HEK293 (cell line): ENCODE measurements around the gene SCAMP3.

Experiments
- HOXC10 ChIP-seq: sonication (generic); formaldehyde crosslinking; IDR thresholded peaks from 2 replicates; pipeline ENCODE4 v1.8.1; 2023; ENCODE audit warnings: mild to moderate bottlenecking, missing genetic modification reagents
- ZNF174 ChIP-seq: fragments of 450-650 bp; formaldehyde crosslinking; IDR thresholded peaks from 2 replicates; pipeline ENCODE4 v1.5.0; 2017; ENCODE audit warnings: missing biosample characterization, mild to moderate bottlenecking, missing genetic modification characterization
- ZNF292 ChIP-seq: fragments of 450-650 bp; formaldehyde crosslinking; IDR thresholded peaks from 2 replicates; pipeline ENCODE4 v1.5.1; 2016; ENCODE audit warnings: low read depth, missing biosample characterization, missing genetic modification characterization, borderline replicate concordance
- ZNF394 ChIP-seq: fragments of 450-650 bp; formaldehyde crosslinking; IDR thresholded peaks from 2 replicates; pipeline ENCODE4 v1.5.1; 2016; ENCODE audit warnings: missing biosample characterization, missing genetic modification characterization, mild to moderate bottlenecking, moderate library complexity, borderline replicate concordance
- ZNF423 ChIP-seq: fragments of 450-650 bp; formaldehyde crosslinking; IDR thresholded peaks from 2 replicates; pipeline ENCODE4 v1.5.1; 2016; ENCODE audit warnings: missing biosample characterization, missing genetic modification characterization
- ZNF426 ChIP-seq: fragments of 450-650 bp; formaldehyde crosslinking; IDR thresholded peaks from 2 replicates; pipeline ENCODE4 v1.5.1; 2017; ENCODE audit warnings: missing biosample characterization, missing genetic modification characterization, mild to moderate bottlenecking, inconsistent platforms, moderate library complexity
- ZNF473 ChIP-seq: fragments of 450-650 bp; formaldehyde crosslinking; IDR thresholded peaks from 2 replicates; pipeline ENCODE4 v1.5.1; 2017; ENCODE audit warnings: missing biosample characterization, missing genetic modification characterization
- ZNF521 ChIP-seq: fragments of 450-650 bp; formaldehyde crosslinking; IDR thresholded peaks from 2 replicates; pipeline ENCODE4 v1.5.1; 2017; ENCODE audit warnings: missing biosample characterization, mild to moderate bottlenecking, missing genetic modification characterization
- ZNF530 ChIP-seq: fragments of 450-650 bp; formaldehyde crosslinking; IDR thresholded peaks from 2 replicates; pipeline ENCODE4 v1.5.1; 2016; ENCODE audit warnings: low read depth, missing biosample characterization, missing genetic modification characterization
- ZNF544 ChIP-seq: fragments of 450-650 bp; formaldehyde crosslinking; IDR thresholded peaks from 2 replicates; pipeline ENCODE4 v1.5.0; 2017; ENCODE audit warnings: missing biosample characterization, missing genetic modification characterization
- ZNF571 ChIP-seq: fragments of 450-650 bp; formaldehyde crosslinking; IDR thresholded peaks from 2 replicates; pipeline ENCODE4 v1.5.0; 2017; ENCODE audit warnings: missing biosample characterization, missing genetic modification characterization
- ZNF658 ChIP-seq: fragments of 450-650 bp; formaldehyde crosslinking; IDR thresholded peaks from 2 replicates; pipeline ENCODE4; 2016; ENCODE audit warnings: missing biosample characterization, missing genetic modification characterization
- ZNF670 ChIP-seq: fragments of 450-650 bp; formaldehyde crosslinking; IDR thresholded peaks from 2 replicates; pipeline ENCODE4 v1.5.1; 2016; ENCODE audit warnings: missing biosample characterization, missing genetic modification characterization, low read depth
- ZNF701 ChIP-seq: fragments of 450-650 bp; formaldehyde crosslinking; IDR thresholded peaks from 2 replicates; pipeline ENCODE4 v1.5.1; 2016; ENCODE audit warnings: missing biosample characterization, missing genetic modification characterization
- ZNF837 ChIP-seq: fragments of 450-650 bp; formaldehyde crosslinking; IDR thresholded peaks from 2 replicates; pipeline ENCODE4 v1.5.1; 2016; ENCODE audit warnings: missing biosample characterization, missing genetic modification characterization
- TF ChIP-seq, protein P1 (sequence below): fragments of 450-650 bp; formaldehyde crosslinking; IDR thresholded peaks from 2 replicates; pipeline ENCODE4 v1.5.1; 2016; ENCODE audit warnings: missing biosample characterization, missing genetic modification characterization
- TF ChIP-seq, protein P2 (sequence below): fragments of 450-650 bp; formaldehyde crosslinking; IDR thresholded peaks from 2 replicates; pipeline ENCODE4 v1.5.1; 2016; ENCODE audit warnings: missing biosample characterization, missing genetic modification characterization
- TF ChIP-seq, protein P3 (sequence below): fragments of 450-650 bp; formaldehyde crosslinking; IDR thresholded peaks from 2 replicates; pipeline ENCODE4 v1.5.1; 2017; ENCODE audit warnings: missing biosample characterization, missing genetic modification characterization
- TF ChIP-seq, protein P4 (sequence below): fragments of 450-650 bp; formaldehyde crosslinking; IDR thresholded peaks from 2 replicates; pipeline ENCODE4 v1.5.1; 2016; ENCODE audit warnings: missing biosample characterization, missing genetic modification characterization
- TF ChIP-seq, protein P5 (sequence below): IDR thresholded peaks from 2 replicates; pipeline ENCODE4 v1.6.1; 2011; ENCODE audit warnings: mild to moderate bottlenecking, low read depth, low read length, borderline replicate concordance
- TF ChIP-seq, protein P6 (sequence below): fragments of 450-650 bp; formaldehyde crosslinking; IDR thresholded peaks from 2 replicates; pipeline ENCODE4 v1.5.1; 2016; ENCODE audit warnings: missing biosample characterization, missing genetic modification characterization

The SCAMP3 gene

DNA sequence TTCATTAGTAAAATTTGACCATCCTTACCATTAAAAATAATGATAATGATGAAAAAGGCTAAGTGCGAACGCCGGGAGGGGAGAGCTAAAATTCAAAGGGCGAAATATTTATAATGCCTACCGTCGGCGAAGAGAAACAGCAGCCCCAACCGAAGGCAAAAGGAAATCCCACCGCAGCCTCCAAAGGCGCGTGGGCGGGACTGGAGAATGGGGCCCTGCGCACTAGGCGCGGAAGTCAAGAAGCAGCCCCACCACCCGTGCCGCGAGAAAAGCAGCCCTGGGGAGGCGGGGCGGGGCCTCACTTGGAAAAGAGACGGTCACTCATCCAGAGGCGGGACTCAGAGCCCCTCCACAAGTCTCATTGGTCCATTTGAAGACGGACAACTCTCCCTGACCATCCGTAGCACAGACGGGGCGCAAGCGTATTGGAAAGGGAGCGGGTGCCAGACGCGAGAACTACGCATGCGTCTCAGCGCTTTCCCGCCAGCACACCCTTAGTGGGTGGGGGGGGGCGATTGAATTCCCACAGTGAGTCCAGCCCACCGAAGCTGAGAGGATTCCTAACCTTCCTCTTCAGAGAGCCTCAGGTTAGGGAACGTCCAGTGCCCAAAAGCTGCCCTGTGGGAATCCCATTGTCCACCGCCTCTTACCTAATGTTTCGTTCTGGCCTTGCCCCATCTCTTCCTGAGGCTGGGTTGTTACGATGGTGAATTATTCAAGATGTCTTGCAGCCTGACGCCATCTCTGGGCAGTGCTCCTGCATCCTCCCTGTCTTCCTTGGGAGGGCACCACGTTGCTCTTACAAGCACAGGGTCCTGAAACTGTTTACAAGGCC is 34.7 kb downstream of the SCAMP3 start (continued):
- TF ChIP-seq, protein P1, sequence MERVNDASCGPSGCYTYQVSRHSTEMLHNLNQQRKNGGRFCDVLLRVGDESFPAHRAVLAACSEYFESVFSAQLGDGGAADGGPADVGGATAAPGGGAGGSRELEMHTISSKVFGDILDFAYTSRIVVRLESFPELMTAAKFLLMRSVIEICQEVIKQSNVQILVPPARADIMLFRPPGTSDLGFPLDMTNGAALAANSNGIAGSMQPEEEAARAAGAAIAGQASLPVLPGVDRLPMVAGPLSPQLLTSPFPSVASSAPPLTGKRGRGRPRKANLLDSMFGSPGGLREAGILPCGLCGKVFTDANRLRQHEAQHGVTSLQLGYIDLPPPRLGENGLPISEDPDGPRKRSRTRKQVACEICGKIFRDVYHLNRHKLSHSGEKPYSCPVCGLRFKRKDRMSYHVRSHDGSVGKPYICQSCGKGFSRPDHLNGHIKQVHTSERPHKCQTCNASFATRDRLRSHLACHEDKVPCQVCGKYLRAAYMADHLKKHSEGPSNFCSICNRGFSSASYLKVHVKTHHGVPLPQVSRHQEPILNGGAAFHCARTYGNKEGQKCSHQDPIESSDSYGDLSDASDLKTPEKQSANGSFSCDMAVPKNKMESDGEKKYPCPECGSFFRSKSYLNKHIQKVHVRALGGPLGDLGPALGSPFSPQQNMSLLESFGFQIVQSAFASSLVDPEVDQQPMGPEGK (tag by site-specific recombination), result peak; percentile 98
- TF ChIP-seq ZNF530, result no peak
- TF ChIP-seq, protein P2, sequence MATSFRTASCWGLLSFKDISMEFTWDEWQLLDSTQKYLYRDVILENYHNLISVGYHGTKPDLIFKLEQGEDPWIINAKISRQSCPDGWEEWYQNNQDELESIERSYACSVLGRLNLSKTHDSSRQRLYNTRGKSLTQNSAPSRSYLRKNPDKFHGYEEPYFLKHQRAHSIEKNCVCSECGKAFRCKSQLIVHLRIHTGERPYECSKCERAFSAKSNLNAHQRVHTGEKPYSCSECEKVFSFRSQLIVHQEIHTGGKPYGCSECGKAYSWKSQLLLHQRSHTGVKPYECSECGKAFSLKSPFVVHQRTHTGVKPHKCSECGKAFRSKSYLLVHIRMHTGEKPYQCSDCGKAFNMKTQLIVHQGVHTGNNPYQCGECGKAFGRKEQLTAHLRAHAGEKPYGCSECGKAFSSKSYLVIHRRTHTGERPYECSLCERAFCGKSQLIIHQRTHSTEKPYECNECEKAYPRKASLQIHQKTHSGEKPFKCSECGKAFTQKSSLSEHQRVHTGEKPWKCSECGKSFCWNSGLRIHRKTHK (tag by site-specific recombination), result no peak
- TF ChIP-seq ZNF394 (tag by site-specific recombination), result 0 out of 2 replicates have a peak, but pooled peaks have one; percentile 9
- no peak for TF ChIP-seq ZNF521 (tag by site-specific recombination)
- TF ChIP-seq, protein P3, sequence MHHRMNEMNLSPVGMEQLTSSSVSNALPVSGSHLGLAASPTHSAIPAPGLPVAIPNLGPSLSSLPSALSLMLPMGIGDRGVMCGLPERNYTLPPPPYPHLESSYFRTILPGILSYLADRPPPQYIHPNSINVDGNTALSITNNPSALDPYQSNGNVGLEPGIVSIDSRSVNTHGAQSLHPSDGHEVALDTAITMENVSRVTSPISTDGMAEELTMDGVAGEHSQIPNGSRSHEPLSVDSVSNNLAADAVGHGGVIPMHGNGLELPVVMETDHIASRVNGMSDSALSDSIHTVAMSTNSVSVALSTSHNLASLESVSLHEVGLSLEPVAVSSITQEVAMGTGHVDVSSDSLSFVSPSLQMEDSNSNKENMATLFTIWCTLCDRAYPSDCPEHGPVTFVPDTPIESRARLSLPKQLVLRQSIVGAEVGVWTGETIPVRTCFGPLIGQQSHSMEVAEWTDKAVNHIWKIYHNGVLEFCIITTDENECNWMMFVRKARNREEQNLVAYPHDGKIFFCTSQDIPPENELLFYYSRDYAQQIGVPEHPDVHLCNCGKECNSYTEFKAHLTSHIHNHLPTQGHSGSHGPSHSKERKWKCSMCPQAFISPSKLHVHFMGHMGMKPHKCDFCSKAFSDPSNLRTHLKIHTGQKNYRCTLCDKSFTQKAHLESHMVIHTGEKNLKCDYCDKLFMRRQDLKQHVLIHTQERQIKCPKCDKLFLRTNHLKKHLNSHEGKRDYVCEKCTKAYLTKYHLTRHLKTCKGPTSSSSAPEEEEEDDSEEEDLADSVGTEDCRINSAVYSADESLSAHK, result peak; percentile 49; the same call in 1 of the 2 replicates
- no peak for TF ChIP-seq ZNF292
- TF ChIP-seq, protein P4, sequence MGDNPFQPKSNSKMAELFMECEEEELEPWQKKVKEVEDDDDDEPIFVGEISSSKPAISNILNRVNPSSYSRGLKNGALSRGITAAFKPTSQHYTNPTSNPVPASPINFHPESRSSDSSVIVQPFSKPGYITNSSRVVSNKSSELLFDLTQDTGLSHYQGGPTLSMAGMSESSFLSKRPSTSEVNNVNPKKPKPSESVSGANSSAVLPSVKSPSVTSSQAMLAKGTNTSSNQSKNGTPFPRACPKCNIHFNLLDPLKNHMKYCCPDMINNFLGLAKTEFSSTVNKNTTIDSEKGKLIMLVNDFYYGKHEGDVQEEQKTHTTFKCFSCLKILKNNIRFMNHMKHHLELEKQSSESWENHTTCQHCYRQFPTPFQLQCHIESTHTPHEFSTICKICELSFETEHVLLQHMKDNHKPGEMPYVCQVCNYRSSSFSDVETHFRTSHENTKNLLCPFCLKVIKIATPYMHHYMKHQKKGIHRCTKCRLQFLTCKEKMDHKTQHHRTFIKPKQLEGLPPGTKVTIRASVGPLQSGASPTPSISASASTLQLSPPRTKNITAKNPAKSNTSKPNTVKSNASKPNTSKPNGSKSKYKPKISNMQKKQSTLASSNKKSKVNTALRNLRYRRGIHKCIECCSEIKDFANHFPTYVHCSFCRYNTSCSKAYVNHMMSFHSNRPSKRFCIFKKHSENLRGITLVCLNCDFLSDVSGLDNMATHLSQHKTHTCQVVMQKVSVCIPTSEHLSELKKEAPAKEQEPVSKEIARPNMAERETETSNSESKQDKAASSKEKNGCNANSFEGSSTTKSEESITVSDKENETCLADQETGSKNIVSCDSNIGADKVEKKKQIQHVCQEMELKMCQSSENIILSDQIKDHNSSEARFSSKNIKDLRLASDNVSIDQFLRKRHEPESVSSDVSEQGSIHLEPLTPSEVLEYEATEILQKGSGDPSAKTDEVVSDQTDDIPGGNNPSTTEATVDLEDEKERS (tag by site-specific recombination), result no peak
- TF ChIP-seq ZNF837 (tag by site-specific recombination), result no peak
- no peak for TF ChIP-seq ZNF473 (tag by site-specific recombination)
- no peak for TF ChIP-seq ZNF423
- TF ChIP-seq ZNF658, result no peak
- TF ChIP-seq ZNF174 (tag by site-specific recombination), result no peak
- TF ChIP-seq, protein P5, sequence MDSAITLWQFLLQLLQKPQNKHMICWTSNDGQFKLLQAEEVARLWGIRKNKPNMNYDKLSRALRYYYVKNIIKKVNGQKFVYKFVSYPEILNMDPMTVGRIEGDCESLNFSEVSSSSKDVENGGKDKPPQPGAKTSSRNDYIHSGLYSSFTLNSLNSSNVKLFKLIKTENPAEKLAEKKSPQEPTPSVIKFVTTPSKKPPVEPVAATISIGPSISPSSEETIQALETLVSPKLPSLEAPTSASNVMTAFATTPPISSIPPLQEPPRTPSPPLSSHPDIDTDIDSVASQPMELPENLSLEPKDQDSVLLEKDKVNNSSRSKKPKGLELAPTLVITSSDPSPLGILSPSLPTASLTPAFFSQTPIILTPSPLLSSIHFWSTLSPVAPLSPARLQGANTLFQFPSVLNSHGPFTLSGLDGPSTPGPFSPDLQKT, result no peak
- no peak for TF ChIP-seq ZNF571 (tag by site-specific recombination)
- TF ChIP-seq ZNF670 (tag by site-specific recombination), result no peak
- TF ChIP-seq, protein P6, sequence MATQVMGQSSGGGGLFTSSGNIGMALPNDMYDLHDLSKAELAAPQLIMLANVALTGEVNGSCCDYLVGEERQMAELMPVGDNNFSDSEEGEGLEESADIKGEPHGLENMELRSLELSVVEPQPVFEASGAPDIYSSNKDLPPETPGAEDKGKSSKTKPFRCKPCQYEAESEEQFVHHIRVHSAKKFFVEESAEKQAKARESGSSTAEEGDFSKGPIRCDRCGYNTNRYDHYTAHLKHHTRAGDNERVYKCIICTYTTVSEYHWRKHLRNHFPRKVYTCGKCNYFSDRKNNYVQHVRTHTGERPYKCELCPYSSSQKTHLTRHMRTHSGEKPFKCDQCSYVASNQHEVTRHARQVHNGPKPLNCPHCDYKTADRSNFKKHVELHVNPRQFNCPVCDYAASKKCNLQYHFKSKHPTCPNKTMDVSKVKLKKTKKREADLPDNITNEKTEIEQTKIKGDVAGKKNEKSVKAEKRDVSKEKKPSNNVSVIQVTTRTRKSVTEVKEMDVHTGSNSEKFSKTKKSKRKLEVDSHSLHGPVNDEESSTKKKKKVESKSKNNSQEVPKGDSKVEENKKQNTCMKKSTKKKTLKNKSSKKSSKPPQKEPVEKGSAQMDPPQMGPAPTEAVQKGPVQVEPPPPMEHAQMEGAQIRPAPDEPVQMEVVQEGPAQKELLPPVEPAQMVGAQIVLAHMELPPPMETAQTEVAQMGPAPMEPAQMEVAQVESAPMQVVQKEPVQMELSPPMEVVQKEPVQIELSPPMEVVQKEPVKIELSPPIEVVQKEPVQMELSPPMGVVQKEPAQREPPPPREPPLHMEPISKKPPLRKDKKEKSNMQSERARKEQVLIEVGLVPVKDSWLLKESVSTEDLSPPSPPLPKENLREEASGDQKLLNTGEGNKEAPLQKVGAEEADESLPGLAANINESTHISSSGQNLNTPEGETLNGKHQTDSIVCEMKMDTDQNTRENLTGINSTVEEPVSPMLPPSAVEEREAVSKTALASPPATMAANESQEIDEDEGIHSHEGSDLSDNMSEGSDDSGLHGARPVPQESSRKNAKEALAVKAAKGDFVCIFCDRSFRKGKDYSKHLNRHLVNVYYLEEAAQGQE, result no peak
- TF ChIP-seq ZNF426 (tag by site-specific recombination), result no peak
- no peak for TF ChIP-seq ZNF544 (tag by site-specific recombination)
- no peak for TF ChIP-seq ZNF701
- TF ChIP-seq HOXC10 (CRISPR knock-in tag), result no peak
